NCI-H345 (cell line): ENCODE measurements around the gene PACRG.

Source experiments
- DNase-seq: peaks from one replicate; lab custom pipeline; 2025; lab: John Stamatoyannopoulos, UW

Gene PACRG

DNA sequence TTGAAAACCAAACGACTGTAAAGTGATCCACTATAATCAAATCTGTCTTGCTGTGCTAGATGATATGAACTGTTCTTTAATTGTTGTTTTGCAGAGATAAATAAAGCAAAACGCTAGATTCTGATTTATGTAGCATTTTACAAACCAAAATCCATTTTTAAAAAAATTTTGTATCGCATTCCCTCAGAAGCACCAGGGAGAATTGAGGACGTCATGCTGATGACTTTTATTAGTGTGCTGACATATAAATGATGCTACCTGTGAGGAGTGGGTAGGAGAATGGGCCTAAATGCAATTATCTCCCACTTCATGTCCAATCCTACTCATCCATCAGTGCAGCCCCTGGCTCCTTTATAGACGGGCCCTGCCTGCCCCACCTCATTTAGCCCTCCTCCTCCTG lies 282.4 kb downstream of the PACRG start:
- DNase-seq = no peak

DNA sequence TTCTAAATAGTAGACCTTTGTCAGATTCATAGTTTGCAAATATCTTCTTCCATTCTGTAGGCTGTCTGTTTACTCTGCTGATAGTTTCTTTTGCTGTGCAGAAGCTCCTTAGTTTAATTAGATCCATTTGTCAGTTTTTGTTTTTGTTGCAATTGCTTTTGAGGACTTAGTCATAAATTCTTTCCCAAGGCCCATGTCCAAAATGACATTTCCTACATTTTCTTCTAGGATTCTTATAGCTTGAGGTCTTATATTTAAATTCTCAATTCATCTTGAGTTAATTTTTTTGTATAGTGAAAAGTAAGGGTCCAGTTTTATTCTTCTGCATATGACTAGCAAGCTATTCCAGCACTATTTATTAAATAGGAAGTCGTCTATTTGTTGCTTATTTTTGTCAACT lies 287.0 kb downstream of the PACRG start:
- DNase-seq = no peak

DNA sequence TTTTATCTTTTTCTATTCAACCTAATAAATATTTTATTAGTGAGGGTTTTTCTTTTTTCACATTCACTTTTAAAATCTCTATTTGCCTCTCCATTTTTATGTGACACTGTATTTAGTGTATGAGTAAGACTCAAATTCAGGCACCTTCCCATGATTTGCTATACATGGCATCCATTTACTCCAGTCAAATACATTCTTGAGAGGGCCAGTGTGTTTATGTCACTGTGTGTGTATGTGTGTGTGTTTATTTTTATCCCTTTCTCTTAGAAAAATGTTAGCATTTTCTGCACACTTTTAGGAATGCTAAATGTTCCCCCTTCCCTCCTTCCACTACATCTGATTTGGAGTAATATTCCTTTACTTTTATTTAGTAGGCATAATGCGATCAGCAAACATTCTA lies 290.0 kb downstream of the PACRG start:
- no peak for DNase-seq

DNA sequence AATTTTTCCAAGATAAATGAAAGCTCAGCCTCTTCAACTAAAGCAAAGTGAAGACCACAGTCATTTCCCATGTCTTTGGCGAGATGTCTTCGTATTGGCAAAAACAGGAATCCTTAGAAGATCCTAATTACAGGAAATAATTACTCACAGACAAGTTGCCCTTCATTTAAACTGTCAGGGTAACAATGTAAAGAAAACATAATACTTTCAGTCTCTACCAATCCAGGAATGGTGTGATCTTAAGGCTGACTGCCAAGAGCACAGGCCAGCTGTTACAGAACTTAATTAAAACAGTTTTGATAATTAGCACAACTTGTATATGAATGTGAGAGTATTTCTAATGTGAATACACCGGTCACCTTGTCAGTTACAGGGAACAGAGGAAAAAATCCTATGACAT lies 292.2 kb downstream of the PACRG start:
- DNase-seq = no peak

DNA sequence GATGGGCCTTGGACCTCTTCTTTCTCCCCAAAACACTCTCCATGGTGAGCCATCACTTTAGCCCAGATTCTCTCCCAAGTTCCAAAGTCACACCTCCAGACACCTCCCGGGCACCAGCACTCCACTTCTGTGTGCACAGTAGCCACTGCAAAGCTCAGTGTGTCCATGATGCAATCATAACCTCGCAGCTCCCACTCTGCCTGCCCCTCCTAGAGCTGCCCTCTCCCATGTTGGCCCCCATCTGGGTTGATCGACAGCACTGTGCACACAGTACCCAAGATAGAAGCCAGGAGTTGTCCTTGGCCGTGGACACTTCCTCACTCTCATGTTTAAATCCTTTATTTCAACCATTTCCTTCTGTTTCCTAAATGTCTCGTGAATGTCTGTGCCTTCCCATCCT lies 293.3 kb downstream of the PACRG start:
- no peak for DNase-seq

DNA sequence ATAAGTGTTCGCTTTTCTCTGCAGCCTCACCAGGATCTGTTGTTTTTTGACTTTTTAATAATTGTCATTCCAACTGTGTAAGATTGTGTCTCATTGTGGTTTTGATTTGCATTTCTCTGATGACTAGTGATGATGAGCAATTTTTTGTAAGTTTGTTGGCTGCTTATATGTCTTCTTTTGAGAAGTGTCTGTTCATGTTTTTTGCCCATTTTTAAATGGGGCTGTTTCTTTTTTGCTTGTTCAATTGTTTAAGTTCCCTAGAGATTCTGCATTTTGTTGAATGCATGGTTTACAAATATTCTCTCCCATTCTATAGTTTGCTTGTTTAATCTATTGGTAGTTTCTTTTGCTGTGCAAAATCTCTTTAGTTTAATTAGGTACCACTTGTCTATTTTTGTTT lies 295.9 kb downstream of the PACRG start:
- no peak for DNase-seq

DNA sequence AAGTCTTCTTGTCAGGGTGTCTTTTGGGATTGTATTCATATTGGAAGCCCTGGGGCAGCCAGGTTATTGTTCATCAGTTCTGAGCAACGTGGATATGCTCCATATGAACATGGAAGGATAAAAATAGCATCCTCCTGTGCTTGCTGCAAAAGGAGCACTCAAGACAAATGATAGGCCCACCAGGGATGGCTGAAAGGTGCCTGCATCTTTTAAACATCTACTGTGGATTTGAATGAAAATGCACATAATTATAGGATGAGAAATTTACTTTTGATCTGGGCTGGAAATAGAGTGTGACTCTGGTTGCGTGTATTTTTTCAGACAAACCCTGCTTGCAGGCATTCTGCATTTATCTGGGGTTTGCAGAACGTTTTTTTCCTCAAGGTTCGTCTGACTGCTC lies 299.1 kb downstream of the PACRG start:
- DNase-seq = no peak

DNA sequence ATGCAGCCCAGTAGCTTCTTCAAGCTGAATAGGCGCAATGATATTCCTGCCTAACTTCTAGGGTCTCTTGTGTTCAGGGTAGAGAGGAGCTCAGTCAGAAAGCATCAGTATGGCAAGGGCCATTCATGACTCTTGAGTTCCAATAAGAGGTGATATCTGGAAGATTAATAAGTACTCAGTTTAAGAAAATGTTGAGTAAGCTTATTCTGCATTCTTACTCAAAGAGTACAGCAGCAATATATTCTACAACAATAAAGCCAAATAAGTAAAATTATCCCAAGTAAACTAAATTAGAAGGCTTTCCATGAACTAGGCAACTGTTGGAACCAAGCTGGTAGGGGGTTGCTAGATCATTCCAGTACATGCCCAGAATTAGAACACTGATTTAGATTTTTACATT lies 303.2 kb downstream of the PACRG start:
- no peak for DNase-seq

DNA sequence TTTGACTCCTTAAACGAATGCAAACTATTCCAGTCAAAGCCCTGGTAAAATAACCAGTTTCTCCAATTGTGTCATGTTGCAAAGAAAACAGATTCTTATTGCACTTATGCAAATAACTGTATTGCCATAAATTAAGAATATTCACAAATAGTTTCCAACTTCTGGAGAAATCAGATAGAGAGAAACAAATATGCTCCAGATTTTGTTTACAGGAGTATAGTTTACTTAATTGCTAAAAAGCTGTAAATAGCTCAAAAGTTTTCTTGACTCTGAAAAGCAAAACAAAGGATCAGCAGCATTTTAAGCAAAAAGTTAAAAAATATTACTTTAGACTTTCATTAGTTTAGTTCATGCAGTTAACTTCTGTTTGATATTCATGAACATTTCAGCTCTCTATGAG lies 304.2 kb downstream of the PACRG start:
- no peak for DNase-seq

DNA sequence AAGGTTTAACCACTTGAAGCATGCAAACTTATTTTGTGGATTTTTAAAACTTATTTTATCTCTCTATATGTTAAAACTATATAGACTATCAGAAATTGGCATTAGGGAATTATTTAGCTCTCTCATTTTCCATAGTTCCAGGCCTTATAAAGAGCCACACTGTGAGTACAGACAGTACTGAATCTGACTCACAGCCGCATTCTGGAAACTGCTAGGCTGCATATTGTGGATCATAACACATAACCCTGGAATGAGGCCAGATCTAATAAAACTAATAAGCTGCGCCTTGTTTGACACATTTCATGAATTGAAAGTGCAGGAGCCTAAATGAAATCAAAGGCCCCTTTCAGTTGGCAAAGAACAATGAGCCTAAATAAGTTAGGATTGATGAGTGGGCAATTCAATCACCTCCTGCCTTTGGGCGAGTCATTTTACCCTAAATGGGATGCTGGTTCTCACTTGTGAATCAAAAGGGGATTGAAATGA lies 308.4 kb downstream of the PACRG start:
- DNase-seq = no peak

DNA sequence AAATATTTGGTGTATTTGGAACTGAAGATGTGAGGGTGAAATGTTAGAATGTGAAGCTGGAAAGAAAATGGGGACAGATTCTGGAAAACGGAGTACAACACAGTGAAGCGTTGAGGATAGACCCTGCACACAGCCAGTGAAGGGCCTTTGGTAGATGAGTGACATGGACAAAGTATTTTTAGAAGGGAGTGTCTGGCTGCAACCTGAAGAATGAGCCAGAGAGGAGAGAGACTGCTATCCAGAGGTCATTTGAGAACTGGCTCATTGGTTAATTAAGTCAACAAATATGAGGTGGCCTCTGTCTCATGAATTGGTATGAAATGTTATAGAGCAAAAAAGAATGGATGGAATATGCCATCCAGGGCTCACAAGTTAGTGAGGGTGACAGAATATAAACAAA lies 310.5 kb downstream of the PACRG start:
- no peak for DNase-seq

DNA sequence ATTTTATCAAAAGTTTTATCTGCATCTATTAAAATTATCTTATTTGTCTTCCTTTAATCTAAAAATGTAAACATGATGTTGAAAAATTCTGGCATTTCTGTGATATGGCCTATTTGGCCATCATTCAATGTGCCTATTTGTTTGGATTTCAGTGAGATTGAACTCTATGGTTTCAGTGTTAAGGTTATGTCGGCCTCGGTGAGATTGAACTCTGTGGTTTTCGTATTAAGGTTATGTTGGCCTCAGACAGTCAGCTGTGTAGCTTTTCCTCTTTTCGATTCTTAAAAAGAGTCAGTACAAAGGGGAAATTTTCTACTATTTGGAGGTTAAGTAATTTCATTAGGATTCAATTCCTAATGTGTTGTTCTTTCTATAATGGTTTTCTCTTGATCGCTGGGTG lies 320.6 kb downstream of the PACRG start:
- DNase-seq = no peak

DNA sequence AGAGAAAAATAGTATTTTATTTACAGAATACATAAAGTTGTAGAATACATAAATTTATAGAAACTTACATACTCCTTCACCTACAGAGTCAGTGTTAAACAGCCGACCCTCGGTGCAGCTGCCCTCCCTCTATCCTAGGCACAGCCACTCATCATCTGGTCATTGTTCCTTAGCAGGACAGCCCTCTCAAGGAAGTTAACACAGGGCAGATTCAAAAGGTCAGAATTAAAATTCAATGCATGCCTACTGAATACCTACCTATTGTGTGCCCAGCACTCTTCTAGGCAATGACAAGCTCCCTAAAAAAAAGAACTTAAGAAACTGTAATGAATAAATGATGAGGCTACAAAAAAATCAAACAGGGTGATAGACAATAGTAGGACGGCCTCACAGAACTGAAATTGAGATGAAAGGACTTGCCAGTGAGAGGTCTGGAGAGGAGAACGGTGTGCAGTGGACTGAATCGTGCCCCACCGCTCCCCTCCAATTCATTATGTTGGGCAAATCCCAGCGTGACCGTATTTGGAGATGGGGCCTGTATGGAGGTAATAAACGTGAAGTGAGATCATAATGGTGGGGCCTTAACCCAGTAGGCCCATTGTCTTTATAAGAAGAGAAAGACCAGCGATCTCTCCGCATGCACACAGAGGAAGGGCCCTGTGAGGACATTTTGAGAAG lies 326.0 kb downstream of the PACRG start:
- no peak for DNase-seq

DNA sequence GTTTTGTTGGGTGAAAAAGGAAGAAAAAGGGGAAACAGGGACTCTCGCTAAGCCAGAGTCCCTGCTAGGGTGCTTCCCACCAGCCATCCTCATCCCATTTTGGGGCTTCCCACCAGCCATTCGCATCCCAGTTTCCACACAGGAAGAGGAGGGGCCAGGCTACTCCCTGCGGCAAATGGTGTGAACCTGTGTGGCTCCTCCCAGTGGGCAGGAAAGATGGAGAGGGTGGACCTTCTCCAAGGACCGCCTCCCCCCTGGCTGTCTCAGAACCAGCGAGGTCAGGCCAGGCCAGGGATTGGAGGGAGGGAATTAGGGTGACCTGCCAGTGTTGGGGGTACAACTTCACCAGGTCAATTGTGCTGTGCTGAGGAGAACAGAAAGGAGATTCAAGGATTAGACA lies 326.9 kb downstream of the PACRG start:
- DNase-seq = no peak

DNA sequence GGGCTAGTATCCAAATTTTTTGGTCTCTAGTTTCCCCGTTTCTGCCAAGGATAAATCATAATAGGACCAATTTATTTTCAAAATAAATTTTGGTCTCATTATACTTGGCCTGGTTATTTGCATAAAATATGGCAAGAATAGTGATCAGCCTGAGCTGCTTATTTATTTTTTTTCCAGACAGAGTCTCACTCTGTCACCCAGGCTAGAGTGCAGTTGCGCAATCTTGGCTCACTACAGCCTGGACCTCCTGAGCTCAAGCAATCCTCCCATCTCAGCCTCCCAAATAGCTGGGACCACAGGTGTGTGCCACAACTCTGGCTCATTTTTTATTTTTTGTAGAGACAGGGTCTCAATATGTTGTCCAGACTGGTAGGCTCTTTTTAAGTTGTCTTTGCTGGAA lies 329.5 kb downstream of the PACRG start:
- no peak for DNase-seq

DNA sequence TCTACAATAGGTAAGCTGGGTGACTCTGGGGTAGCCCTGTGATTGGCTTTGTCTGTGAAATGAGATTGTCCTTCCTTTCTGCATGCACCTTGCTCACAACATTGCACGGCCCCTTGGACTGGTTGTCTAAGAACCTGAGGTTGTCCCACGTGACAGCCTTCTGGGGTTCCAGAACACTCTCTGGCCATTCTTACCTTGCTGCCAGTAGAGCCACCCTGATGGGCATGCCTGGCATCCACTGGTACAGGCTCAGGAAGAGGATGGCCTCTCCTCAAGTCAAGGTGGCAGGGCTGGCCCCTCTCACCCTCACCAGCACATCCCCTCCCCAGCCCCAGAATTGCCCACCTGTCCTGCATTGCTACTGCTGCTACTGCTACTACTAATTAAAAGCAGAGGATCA lies 335.0 kb downstream of the PACRG start:
- no peak for DNase-seq

DNA sequence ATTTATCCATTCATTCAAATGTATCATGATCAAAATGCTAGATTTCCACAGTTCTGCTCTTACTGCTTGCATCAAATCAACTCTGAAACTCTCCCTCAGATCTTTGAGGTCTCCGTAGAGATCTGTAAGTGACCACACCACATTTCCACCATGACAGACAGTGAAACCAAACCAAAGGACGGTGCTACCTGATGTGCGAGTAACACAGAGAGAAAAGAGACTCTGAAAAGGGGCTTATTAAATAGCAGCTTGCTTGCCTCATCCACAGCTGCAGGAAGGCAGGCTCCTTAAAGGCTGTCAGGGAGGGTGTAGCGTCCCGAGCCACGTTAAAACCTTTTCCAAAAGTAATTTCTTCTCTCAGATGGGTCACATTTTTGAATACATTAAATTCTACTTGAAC lies 335.8 kb downstream of the PACRG start:
- DNase-seq = no peak

DNA sequence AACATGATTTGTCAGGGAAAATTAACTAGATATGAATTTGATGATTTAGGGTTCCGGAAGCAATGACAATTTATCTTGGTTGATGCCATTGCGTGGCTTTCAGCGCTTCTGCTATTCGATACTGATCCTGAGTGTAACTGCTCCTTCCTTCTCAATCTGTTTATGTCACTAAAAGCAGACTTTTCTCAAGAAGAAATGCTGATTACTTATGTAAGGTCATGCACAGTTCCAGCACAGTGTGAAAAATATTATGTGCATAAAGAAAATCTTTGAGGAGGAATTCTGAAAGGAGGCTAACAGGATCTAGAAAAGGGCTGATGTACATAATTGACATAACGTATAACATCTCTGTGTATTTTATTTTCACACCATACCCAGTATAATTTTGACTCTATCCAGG lies 336.6 kb downstream of the PACRG start:
- DNase-seq = no peak

DNA sequence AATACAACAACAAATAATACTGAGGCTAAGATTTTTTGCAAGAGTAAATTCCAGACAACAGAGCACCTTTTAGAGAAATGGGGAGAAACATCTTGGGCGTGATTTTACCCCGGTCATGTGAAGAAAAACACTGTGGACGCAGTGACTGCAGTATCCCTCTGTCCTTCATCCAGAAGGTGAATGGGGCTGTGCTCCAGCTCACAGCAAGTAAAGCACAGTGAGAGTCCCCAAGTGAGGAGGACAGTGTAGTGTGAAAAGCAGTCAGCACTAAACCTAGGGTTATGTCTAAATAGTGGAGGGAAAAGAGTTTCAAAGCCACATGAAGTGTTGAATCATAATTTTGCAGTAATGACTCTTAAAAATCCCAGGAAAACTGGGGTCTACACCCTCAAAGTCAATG lies 338.4 kb downstream of the PACRG start:
- DNase-seq = no peak

DNA sequence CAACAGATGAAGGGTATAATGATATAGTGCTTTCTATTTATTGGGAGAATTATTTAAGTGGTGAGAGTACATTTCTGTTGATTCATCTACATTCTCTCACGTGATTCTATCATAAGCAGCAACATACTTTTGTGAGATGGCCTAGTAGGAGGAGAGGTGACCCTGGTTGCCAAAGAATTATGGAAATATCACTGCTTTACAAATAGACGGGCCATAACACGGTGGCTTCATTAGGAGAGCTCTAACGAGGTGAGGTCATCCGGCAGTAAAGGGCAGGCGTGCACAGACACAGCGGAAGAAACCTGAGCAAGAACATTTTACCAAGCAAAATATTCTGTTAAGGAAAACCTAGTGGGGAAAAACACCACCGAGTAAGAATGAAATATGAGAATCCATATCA lies 349.4 kb downstream of the PACRG start:
- DNase-seq = no peak

DNA sequence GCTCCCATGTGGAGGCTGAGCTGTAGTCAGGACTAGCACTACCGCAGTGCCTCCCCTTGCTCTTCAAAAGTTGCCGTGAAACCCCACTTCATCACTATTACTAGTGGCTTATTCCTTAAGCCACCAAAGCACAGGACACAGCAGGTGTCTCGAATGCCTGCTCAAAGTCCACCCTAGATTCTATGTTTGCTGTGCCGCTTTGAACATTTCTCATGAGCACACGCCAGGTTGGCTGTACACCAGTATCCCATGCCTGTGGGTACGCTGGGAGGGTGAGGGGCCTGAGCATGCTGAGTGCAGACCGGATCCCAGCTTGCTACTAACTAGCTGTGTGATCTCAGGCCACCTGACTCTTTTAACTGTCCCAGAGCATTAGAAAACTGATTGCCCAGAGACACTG lies 350.9 kb downstream of the PACRG start:
- no peak for DNase-seq

DNA sequence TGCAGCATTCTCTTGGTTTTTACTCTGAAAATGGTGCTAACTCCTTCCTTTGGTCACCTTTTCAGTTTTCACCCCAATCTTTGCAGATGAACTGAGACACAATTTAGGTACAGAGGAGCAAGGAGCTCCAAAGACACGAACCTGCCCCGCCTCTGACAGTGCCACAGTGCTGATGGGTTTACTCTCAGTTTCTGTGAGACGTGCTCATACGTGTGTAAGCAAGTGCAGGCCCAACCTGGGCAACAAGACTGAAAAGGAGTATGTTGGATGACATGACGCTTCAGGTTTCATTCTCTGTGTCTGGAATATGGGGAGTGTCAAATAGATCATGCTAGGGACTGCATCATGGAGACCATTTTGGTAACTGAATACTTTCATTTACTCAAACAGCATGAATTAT lies 352.5 kb downstream of the PACRG start:
- DNase-seq = no peak

DNA sequence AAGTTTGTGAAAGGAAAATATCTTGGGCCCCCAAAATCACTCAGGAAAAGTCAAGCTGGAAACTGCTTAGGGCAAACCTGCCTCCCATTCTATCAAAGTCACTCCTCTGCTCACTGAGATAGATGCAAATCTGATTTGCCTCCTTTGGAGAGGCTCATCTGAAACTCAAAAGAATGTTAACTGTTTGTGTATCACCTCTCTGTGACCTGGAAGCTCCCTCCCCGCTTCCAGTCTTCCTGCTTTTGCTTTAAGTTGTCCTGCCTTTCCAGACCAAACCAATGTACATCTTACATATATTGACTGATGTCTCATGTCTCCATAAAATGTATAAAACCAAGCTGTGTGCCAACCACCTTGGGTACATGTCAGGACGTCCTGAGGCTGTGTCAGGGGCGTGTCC lies 355.4 kb downstream of the PACRG start:
- DNase-seq = no peak

DNA sequence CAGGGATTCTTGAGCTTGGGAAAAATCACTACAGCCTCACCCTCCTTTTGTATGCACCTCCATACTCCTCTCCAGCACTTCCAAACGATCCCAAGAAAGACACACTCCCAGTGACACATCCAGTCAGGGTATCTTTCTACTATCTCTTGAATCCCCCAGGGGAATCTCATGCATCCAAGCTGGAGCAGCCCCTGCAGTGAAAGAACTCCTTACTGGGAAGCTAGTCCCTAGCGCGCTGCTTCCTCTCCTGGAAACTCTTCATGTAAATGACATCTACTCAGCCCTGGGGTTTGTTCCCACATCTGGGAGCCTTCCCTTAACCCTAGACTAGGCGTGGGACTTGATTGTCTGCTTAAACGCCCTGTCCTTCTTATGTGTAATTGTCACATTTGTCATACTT lies 357.7 kb downstream of the PACRG start:
- DNase-seq = no peak
